Kidney capillary endothelial cell (primary cell): ENCODE measurements around the gene CCDC138.
A peak's percentile ranks its signal among the peaks of the same experiment; 100 is the strongest.
"Not testable (repeated sequence)": the region's sequence is repeated elsewhere in the genome, so short reads cannot be mapped to it uniquely, and the experiment has no call there.

ENCODE experiments used
- DNase-seq: peaks from one replicate; pipeline ENCODE4 v3.0.0-alpha.2; 2018; ENCODE audit warnings: low spot score

CCDC138 gene

DNA sequence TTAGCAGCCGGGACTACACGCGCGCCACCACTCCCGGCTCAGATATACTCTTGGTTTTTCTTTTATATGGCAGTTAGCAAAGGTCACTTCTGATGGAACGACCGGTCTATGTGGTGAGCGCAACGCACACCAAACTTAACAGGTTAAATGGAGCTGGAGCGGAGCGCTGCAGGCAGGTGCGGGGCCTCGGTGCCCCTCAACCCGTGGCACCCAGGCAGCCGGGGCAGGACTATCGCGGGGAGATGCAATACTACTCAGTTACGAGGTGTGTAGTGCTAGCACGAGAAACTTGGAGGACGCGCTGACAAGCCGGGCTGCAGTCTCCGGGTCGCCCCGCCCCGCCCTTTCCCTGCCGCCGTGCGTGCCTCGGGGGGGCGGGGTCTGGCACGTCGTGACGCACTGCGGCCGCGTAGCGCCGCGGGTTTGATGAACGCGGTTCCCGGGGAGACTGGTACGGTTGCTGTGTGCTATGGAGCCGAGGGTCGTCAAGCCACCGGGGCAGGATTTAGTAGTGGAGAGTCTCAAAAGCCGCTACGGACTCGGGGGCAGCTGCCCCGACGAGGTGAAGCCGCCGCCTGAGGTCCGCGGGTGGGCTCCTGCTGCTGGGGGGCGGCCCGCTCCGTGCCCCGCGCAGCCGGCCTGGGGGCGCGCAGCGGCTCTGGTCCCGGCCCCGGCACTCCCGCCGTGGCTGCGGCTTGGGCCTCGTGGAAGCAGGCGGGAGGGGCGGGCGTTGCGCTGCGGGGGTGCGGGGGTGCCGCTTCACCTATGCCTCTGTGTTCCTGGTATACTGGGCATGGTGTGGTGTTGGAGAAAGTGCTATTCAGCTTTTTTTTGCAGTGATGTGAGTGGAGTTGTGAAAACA is at the start of gene CCDC138:
Gene CCDC138, plus strand, starts transcription at position 418 of the 862 bp plus-strand sequence. Its CDS starts 52 bp downstream, at position 470.
- DNase-seq: peak; percentile 85

GRCh38 chr2:108757973-108758372 is 28.6 kb upstream of the CCDC138 start:
- not testable (repeated sequence) for DNase-seq

- DNase-seq: not testable (repeated sequence)
Observed at GRCh38 chr2:108762618-108763017, 24.0 kb upstream of the CCDC138 start.

- not testable (repeated sequence) for DNase-seq
Observed at GRCh38 chr2:108766671-108767070, 19.9 kb upstream of the CCDC138 start.

DNA sequence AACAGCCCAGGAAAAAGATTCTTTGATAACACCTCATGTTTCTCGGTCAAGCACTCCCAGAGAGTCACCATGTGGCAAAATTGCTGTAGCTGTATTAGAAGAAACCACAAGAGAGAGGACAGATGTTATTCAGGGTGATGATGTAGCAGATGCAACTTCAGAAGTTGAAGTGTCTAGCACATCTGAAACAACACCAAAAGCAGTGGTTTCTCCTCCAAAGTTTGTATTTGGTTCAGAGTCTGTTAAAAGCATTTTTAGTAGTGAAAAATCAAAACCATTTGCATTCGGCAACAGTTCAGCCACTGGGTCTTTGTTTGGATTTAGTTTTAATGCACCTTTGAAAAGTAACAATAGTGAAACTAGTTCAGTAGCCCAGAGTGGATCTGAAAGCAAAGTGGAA is 18.7 kb upstream of the CCDC138 start:
- DNase-seq: not testable (repeated sequence)

- no peak for DNase-seq
Observed at GRCh38 chr2:108776475-108776874, 10.1 kb upstream of the CCDC138 start.

DNA sequence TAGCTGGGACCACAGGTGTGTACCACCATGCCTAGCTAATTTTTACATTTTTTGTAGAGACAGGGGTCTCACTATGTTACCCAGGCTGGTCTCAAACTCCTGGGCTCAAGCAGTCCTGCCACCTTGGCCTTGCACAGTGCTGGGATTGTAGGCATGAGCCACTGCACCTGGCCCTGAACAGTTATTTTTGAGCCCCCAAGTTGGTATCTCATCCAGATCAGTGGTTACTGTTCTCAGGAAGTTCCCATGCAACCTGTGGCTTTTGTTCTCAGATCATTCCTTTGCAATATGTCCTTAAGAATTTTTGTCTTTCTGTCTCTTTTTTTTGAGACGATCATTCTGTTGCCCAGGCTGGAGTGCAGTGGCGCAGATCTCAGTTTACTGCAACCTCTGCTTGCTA is 7.7 kb upstream of the CCDC138 start:
- DNase-seq: no peak

GRCh38 chr2:108786008-108786353 is 590 bp upstream of the CCDC138 start:
- no peak for DNase-seq

DNA sequence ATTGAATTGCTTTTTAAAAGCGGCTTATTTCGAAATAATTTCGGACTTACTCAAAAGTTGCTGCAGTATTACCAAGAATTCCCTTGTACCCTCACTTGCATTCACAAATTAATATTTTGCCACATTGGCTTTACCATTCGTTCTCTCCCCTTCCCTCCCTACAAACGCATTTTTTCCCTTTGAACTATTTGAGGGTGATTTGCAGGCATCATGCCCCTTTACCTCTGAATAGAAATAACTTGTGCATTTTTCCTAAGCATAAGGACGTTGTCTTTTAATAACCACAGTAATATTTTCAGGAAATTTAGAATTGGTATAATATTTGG is 608 bp downstream of the CCDC138 start:
- peak; percentile 8 for DNase-seq

- DNase-seq: no peak
Observed at GRCh38 chr2:108803045-108803736, 16.6 kb downstream of the CCDC138 start.

GRCh38 chr2:108805032-108805431 is 18.5 kb downstream of the CCDC138 start:
- no peak for DNase-seq

DNA sequence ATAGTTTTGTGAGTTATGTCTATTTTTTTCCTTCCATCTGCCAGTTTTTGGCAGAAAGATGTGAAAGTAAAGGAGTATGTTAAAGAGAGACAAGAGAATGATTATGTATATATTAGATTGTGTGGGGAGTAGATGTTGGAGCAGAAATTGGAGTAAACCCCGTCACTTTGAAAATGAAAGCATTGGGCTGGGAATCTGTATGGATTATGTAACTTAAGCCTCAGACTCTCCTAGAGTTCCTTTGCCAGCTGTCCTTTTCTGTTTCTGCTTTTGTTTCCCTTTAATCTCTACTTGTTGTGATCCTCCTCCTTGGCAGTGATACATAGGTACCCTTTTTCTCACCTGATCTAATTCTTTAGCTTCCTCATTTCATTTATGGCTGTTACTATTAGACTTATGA is 19.2 kb downstream of the CCDC138 start:
- DNase-seq: no peak

DNA sequence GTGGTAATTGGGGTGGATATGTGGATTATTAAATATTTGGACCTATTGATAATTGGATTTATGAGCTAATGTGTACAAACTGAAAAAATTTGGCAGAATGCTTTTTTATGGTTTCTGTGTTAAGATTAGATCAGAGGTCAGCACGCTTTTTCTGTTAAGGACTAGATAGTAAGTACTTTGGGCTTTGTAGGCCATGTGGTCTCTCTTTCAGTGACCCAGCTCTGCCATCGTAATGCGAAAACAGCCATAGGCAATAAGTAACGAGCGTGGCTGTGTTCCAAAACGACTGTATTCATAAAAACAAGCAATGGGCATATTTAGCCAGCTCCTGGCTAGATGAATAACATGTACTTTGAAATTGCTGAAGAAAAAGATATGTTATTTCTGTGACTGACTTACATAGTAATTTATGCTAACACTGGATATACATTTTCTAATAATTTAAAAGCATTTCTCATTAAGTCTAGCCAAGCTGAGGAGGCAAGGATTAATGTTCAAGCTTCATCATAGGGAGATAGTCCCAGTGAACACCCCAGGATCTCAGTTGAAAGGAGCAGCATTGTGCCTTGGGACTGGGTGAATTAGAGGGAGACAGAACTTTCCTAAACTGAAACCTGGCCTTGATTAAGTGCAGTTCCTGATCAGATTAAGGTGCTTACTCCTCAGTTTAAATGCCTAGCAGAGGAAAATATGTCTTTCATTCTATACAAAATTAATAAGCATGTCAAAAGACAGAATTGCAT is 20.0 kb downstream of the CCDC138 start:
- no peak for DNase-seq

DNA sequence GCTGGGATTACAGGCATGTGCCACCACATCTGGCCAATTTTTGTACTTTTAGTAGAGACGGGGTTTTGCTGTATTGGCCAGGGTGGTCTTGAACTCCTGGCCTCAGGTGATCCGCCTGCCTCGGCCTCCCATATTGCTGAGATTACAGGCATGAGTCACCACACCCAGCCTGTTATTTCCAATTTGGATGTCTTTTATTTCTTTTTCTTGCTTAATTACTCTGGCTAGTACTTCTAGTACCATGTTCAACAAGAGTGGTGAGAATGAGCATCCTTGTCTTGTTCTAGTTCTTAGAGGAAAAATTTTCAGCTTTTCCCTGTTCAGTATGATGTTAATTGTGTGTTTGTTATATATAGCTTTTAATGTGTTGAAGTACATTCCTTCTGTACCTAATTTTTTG is 23.4 kb downstream of the CCDC138 start:
- no peak for DNase-seq

GRCh38 chr2:108810993-108811957 is 24.7 kb downstream of the CCDC138 start:
- no peak for DNase-seq

GRCh38 chr2:108813732-108814131 is 27.2 kb downstream of the CCDC138 start:
- no peak for DNase-seq

DNA sequence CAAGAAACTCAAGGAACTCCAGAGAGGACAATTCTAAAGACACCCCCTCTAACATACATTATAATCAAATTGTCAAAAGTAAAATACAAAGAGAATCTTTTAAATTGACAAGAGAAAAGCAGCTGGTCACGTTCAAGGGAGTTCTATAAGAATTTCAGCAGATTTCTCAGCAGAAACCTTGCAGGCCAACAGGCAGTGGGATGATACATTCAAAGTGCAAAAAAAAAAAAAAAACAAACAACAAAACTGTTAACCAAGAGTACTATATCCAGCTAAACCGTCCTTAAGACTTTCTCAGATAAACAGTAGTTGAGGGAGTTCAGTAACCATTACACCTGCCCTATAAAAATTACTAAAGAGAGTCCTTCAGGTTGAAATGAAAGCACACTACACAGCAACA is 33.9 kb downstream of the CCDC138 start:
- no peak for DNase-seq

- no peak for DNase-seq
Observed at GRCh38 chr2:108823286-108823685, 36.7 kb downstream of the CCDC138 start.

DNA sequence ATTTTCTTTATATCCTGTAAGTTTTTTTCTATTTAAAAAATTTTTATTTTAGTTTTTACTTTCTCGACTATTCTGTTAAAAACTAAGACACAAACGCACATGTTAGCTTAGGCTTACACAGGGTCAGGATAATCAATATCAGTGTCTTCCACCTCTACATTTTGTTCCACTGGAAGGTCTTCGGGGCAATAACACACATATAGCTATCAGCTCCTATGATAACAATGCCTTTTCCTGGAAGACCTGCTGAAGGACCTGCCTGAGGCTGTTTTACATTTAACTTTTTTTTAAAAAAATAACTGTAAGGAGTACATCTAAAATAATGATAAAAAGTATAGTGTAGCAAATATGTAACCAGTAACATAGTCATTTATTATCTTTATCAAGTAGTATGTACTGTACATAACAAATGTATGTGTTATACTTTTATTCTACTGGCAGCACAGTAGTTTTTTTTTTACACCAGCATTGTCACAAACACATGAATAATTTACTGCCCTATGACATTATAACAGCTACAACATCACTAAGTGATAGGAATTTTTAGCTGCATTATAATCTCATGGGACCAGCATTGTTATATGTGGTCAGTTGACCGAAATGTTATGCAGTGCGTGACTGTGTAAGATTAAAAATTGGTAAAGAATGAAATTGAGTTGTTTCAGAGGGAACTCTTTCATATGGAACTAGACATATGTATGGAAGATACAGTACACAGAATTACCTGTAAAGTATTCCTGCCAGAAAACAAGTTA is 37.9 kb downstream of the CCDC138 start:
- no peak for DNase-seq

- DNase-seq: no peak
Observed at GRCh38 chr2:108825254-108825653, 38.7 kb downstream of the CCDC138 start.

DNA sequence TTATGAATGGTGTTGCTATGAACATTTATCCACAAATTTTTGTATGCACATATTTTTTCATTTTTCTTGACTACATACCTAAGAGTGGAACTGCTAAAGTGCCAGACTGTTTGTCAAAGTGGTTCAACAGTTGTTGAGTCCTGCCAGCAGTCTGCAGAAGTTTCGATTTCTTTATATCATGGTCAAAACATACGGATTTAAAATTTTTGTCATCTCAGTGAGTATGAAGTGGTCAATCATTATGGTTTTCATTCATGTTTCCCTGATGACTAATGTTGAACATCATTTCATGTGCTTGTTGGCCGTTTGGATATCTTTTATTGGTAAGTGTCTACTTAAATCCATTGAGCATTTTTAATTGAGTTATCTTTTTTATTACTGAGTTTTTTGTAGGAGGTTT is 39.2 kb downstream of the CCDC138 start:
- no peak for DNase-seq
